Caki2 (cell line): ENCODE data around the gene LBHD1. TPM values are rescaled to one million over a fixed set of nuclear protein-coding genes. Genes with fewer than 3 reads are reported as not detected.
"Not testable (repeated sequence)": the region's sequence is repeated elsewhere in the genome, so short reads cannot be mapped to it uniquely, and the experiment has no call there.

Source experiments
- DNase-seq: peaks from one replicate; pipeline ENCODE4 v3.0.0-alpha.2; 2015; ENCODE audit warnings: low read depth
- in situ Hi-C: cut with HindIII; loops from 2 replicates; pipeline ENCODE4 v1.10.0; 2016; ENCODE audit warnings: low sequenced_read_pairs, low pct_unique_long_range_greater_than_20kb, mixed read lengths
- total RNA-seq: library from RNA; depleted of rRNA; stranded (reverse); fragments of >200 nt; shearing (Covaris generic); gene quantifications from 2 replicates; pipeline ENCODE4 v1.2.3, GENCODE V29; 2014; ENCODE audit warnings: low replicate concordance; rRNA removed

Gene LBHD1
- total RNA-seq, 1 experiment from 2014 or later, result 3.2 TPM

- in situ Hi-C loops, result no loop called here
- DNase-seq, result peak; percentile 90
Observed at GRCh38 chr11:62645946-62646824, 25.9 kb downstream of the LBHD1 start, which contains the start of gene GANAB. Gene GANAB (minus strand): TSS chr11:62646613. CDS start chr11:62646599, 14 bp downstream.

- in situ Hi-C loops, result no loop called here
- no peak for DNase-seq
Observed at GRCh38 chr11:62645671-62645945, 26.5 kb downstream of the LBHD1 start.

DNA sequence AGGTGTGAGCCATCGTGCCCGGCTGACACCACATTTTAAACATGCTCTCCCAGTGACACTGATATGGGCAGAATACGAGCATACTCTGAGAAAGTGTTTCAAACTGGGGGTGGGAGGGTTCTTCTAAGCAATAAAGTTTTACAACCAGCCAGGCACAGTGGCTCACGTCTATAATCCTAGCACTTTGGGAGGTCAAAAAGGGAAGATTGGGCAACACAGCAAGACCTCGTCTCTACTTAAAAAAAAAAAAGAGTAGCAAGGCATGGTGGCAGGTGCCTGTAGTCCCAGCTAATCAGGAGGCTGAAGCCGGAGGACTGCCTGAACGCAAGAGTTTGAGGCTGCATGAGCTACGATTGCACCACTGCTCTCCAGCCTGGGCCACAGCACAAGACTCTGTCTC lies 27.8 kb downstream of the LBHD1 start:
- in situ Hi-C loops, result no loop called here
- DNase-seq, result no peak

GRCh38 chr11:62632492-62632891 lies 39.6 kb downstream of the LBHD1 start:
- in situ Hi-C loops, result no loop called here
- DNase-seq, result no peak

- DNase-seq, result no peak
- in situ Hi-C loops, result no loop called here
Observed at GRCh38 chr11:62627713-62628112, 44.4 kb downstream of the LBHD1 start.

DNA sequence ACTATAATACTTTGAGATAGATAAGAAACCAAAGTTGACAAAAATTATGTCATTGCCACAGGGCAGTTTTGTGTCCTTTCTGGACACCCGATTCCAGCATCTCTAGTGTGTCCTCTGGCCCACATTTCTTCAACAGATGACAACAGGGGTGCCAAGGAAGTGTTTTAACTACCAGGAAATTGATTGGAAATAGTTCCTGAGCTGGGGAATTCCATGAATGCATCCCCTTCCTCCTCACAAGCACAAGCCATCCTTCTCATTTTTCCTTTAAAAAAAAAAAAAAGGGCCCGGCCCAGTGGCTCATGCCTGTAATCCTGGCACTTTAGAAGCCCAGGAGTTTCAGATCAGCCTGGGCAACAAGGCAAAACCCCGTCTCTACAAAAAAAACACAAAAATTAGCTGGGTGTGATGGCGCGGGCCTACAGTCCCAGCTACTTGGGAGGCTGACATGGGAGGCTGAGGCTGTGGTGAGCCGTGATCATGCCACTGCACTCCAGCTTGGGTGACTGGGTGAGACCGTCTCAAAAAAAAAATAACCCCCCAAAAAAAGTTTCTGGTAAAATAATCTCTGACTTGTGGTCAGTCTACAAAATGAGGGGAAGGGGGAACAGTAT lies 49.5 kb downstream of the LBHD1 start:
- in situ Hi-C loops, result no loop called here
- DNase-seq, result no peak

DNA sequence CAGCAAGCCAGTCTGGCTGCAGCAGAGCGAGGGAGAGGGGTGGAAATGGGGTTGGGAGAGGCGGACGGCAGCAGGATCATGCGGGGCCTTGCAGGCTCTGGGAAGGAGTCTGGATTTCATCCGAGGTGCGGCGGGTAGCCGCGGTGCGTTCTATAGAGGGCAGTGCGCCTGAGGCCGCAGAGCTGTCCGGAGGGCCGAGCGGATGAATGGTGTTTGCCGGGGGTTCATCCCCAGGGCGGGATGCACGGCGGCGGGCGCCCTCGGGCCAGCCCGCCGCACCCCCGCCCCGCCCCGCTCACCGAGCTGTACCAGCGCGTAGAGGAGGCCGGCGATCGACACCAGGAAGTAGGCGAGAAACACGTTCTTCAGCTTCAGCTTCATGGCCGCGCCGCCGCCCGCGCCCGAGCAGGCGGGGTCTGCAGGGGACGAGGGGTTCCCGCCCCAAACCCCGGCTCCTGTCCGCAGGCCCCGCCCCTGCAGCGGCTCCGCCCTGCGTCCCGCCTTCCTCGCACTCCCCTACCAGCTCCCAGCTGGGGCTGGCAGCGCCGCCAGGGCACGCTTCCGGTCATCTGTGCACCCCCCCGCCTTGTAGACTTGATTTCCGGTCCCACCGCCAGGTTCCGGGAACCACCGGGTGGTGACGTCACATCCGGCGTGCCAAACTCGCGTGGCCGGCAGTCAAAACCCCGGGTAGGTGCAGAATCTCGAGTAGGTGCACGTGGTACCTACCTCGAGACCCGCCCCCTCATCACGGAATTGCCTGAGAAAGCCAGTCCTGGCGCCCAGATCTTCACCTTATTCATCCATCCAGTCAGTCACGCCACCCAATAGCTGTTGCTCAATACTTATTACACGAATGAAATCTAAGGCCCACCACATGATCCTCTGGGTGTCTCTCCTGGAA lies 50.2 kb downstream of the LBHD1 start, which contains the start of gene B3GAT3:
Gene B3GAT3, minus strand, starts transcription at position 420 of the 904 bp plus-strand sequence. Its CDS starts 39 bp downstream, at position 381.
- in situ Hi-C loops, result no loop called here
- peak; percentile 96 for DNase-seq

GRCh38 chr11:62621027-62621566 lies 51.0 kb downstream of the LBHD1 start:
- no peak for DNase-seq
- in situ Hi-C loops, result no loop called here

GRCh38 chr11:62616957-62617356 lies 55.1 kb downstream of the LBHD1 start:
- in situ Hi-C loops, DNase-seq: not testable (repeated sequence)

GRCh38 chr11:62615521-62615920 lies 56.5 kb downstream of the LBHD1 start:
- in situ Hi-C loops, result no loop called here
- no peak for DNase-seq

DNA sequence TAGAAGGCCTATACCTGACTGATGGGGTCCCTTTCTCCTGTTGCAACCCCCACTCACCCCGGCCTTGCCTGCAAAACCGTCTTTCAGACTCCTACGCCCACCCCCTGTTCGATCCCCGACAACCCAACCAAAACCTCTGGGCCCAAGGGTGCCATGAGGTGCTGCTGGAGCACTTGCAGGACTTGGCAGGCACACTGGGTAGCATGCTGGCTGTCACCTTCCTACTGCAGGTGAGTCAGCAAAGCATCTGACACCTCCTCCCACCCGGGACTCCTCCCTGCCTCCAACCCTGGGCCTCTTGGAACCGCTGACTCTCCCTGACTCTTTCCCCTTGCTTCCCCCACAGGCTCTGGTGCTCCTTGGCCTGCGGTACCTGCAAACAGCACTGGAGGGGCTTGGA lies 57.8 kb downstream of the LBHD1 start:
- in situ Hi-C loops, result no loop called here
- DNase-seq, result peak; percentile 52

GRCh38 chr11:62613291-62613778 lies 58.7 kb downstream of the LBHD1 start:
- no peak for DNase-seq

More at GRCh38 chr11:62613291-62613778, 58.7 kb downstream of the LBHD1 start:
- in situ Hi-C loops, result no loop called here

Other genes starting within 250 kb of the LBHD1 start
- gene AHNAK, start 125.5 kb downstream of the LBHD1 start, total RNA-seq, result 141 and 188 TPM in 2 replicates
- gene EEF1G, start 98.4 kb downstream of the LBHD1 start, total RNA-seq, result 2,603 and 2,794 TPM in 2 replicates
- 11.7 and 14.2 TPM in 2 replicates for gene TUT1, start 80.7 kb downstream of the LBHD1 start, total RNA-seq
- gene MTA2, start 70.4 kb downstream of the LBHD1 start, total RNA-seq, result 87.5 and 107 TPM in 2 replicates
- 16.1 and 19.3 TPM in 2 replicates for gene EML3, start 59.5 kb downstream of the LBHD1 start, total RNA-seq
- gene ROM1, start 59.0 kb downstream of the LBHD1 start, total RNA-seq, result 4.5 and 7.4 TPM in 2 replicates
- gene B3GAT3, start 50.3 kb downstream of the LBHD1 start, total RNA-seq, result 34.9 and 52.3 TPM in 2 replicates
- 434 and 492 TPM in 2 replicates for gene GANAB, start 25.7 kb downstream of the LBHD1 start, total RNA-seq
- 7.6 and 14.5 TPM in 2 replicates for gene INTS5, start 19.0 kb downstream of the LBHD1 start, total RNA-seq
- gene C11orf98, start 7.1 kb downstream of the LBHD1 start, total RNA-seq, result 48.1 and 59.2 TPM in 2 replicates
- gene CSKMT, start 7.0 kb downstream of the LBHD1 start, total RNA-seq, result 0.09 and 6.4 TPM in 2 replicates
- gene UQCC3, start 594 bp downstream of the LBHD1 start, total RNA-seq, result 18.2 and 25.6 TPM in 2 replicates
- 81.8 and 106 TPM in 2 replicates for gene UBXN1, start 6.8 kb upstream of the LBHD1 start, total RNA-seq
- gene LRRN4CL, start 17.3 kb upstream of the LBHD1 start, total RNA-seq, result not detected in 2 replicates
- gene BSCL2, start 35.2 kb upstream of the LBHD1 start, total RNA-seq, result 37.5 and 55.8 TPM in 2 replicates
- gene GNG3, start 35.4 kb upstream of the LBHD1 start, total RNA-seq, result not detected in 2 replicates
- 4.4 and 4.8 TPM in 2 replicates for gene HNRNPUL2, start 55.2 kb upstream of the LBHD1 start, total RNA-seq
- gene TTC9C, start 56.2 kb upstream of the LBHD1 start, total RNA-seq, result 30.9 and 37.2 TPM in 2 replicates
- 4.6 and 14.9 TPM in 2 replicates for gene ZBTB3, start 81.9 kb upstream of the LBHD1 start, total RNA-seq
- 75.4 and 80.0 TPM in 2 replicates for gene POLR2G, start 89.3 kb upstream of the LBHD1 start, total RNA-seq
- gene TAF6L, start 99.1 kb upstream of the LBHD1 start, total RNA-seq, result 12.9 and 14.6 TPM in 2 replicates
- gene TMEM179B, start 115.1 kb upstream of the LBHD1 start, total RNA-seq, result 14.9 and 33.8 TPM in 2 replicates
- gene TMEM223, start 119.7 kb upstream of the LBHD1 start, total RNA-seq, result 42.0 and 58.7 TPM in 2 replicates
- gene NXF1, start 133.2 kb upstream of the LBHD1 start, total RNA-seq, result 1.5 and 6.3 TPM in 2 replicates
- gene STX5, start 159.8 kb upstream of the LBHD1 start, total RNA-seq, result 29.6 and 39.5 TPM in 2 replicates
- not detected in 2 replicates for gene TEX54, start 160.6 kb upstream of the LBHD1 start, total RNA-seq
- 82.0 and 102 TPM in 2 replicates for gene WDR74, start 167.3 kb upstream of the LBHD1 start, total RNA-seq
- gene SLC3A2, start 208.6 kb upstream of the LBHD1 start, total RNA-seq, result 623 and 653 TPM in 2 replicates
- gene CHRM1, start 249.1 kb upstream of the LBHD1 start, total RNA-seq, result not detected in 2 replicates